A204.1 (cell line): ENCODE measurements around the gene CBR1.
"Not testable (repeated sequence)": the region's sequence is repeated elsewhere in the genome, so short reads cannot be mapped to it uniquely, and the experiment has no call there.

ENCODE experiments used
- FAIRE-seq: peaks from 2 replicates; lab custom pipeline; 2012; peaks lifted over from hg19 to GRCh38; lab: Jason Lieb, UNC

CBR1 gene

GRCh38 chr21:36052860-36053714, 16.7 kb upstream of the CBR1 start:
- no peak for FAIRE-seq

GRCh38 chr21:36053715-36054062, 16.1 kb upstream of the CBR1 start:
- no peak for FAIRE-seq

- no peak for FAIRE-seq
Measured at GRCh38 chr21:36055551-36055950, 14.3 kb upstream of the CBR1 start.

- FAIRE-seq: no peak
Measured at GRCh38 chr21:36059823-36060158, 10.0 kb upstream of the CBR1 start.

- peak; percentile 91 for FAIRE-seq
Measured at GRCh38 chr21:36060159-36060921, 9.5 kb upstream of the CBR1 start, which contains the start of gene SETD4. Gene SETD4, minus strand, starts transcription at chr21:36060526. Its CDS starts 1,638 bp downstream, at chr21:36058888.

GRCh38 chr21:36061445-36061844, 8.4 kb upstream of the CBR1 start:
- no peak for FAIRE-seq

- no peak for FAIRE-seq
Measured at GRCh38 chr21:36063375-36064084, 6.3 kb upstream of the CBR1 start.

GRCh38 chr21:36064085-36064460, 5.8 kb upstream of the CBR1 start:
- FAIRE-seq: no peak

GRCh38 chr21:36065497-36066036, 4.3 kb upstream of the CBR1 start:
- FAIRE-seq: no peak

- FAIRE-seq: no peak
Measured at GRCh38 chr21:36068748-36069398, 951 bp upstream of the CBR1 start.

- no peak for FAIRE-seq
Measured at GRCh38 chr21:36070999-36071398, 1.2 kb downstream of the CBR1 start.

GRCh38 chr21:36072453-36073162, 2.8 kb downstream of the CBR1 start:
- FAIRE-seq: no peak

- FAIRE-seq: no peak
Measured at GRCh38 chr21:36073181-36073580, 3.4 kb downstream of the CBR1 start.

- FAIRE-seq: not testable (repeated sequence)
Measured at GRCh38 chr21:36073911-36074310, 4.1 kb downstream of the CBR1 start.

- FAIRE-seq: no peak
Measured at GRCh38 chr21:36075171-36075570, 5.3 kb downstream of the CBR1 start.

- FAIRE-seq: no peak
Measured at GRCh38 chr21:36075953-36076352, 6.1 kb downstream of the CBR1 start.

GRCh38 chr21:36076878-36077655, 7.2 kb downstream of the CBR1 start:
- no peak for FAIRE-seq

- no peak for FAIRE-seq
Measured at GRCh38 chr21:36077758-36078157, 7.9 kb downstream of the CBR1 start.

GRCh38 chr21:36079010-36079649, 9.3 kb downstream of the CBR1 start:
- FAIRE-seq: no peak

- no peak for FAIRE-seq
Measured at GRCh38 chr21:36079671-36080070, 9.8 kb downstream of the CBR1 start.
